NCI-H2196 treated with DMSO at 0.1 percent for 48 hours (cell line): ENCODE results near the gene MYLIP.

Experiments
- DNase-seq: peaks from one replicate; lab custom pipeline; 2025; ENCODE audit not compliant: unreplicated experiment; lab: John Stamatoyannopoulos, UW

MYLIP gene

GRCh38 chr6:16137451-16137801 lies 8.5 kb downstream of the MYLIP start:
- DNase-seq = no peak

- DNase-seq = no peak
Measured at GRCh38 chr6:16139556-16139955, 10.7 kb downstream of the MYLIP start.

DNA sequence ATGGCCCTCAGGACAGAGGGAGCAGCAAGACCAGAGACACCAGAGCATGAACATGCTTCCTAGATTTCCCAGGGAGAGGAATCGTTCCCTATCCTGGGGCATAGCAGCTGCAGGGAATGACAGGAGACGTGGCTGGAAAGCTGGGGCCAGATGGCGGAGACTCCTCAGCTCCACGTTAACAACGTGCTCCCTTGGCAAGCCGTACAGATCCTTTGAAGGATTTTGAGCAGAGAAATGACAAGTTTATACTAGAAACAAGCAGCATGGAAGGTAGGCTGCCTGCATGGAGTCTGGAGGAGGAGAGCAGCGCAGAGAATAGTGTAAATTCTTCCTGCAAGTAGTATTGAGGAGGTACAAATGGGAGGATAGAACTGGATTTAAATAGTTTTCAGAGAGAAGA lies 11.7 kb downstream of the MYLIP start:
- no peak for DNase-seq

GRCh38 chr6:16141514-16141913 lies 12.6 kb downstream of the MYLIP start:
- no peak for DNase-seq

GRCh38 chr6:16145038-16145437 lies 16.2 kb downstream of the MYLIP start:
- DNase-seq = no peak

DNA sequence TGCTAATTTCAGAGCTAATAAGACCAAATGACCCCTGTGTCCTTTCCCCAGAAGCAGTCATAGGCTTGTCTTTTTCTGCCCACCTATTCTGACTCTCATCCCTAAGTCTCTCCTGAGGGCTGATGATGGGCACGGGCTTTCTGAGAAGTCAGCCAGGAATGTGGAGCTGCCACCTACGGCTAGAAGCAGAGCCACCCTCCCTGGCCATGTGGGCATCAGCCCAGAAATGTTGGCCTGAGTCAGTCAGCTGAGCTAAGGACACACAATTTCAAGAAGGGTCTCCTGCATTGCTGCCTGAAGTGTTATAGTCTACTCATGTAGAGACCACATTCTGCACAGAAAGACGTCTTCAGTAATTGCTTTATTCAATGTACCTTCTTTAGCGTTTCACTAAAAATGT lies 17.1 kb downstream of the MYLIP start:
- no peak for DNase-seq

DNA sequence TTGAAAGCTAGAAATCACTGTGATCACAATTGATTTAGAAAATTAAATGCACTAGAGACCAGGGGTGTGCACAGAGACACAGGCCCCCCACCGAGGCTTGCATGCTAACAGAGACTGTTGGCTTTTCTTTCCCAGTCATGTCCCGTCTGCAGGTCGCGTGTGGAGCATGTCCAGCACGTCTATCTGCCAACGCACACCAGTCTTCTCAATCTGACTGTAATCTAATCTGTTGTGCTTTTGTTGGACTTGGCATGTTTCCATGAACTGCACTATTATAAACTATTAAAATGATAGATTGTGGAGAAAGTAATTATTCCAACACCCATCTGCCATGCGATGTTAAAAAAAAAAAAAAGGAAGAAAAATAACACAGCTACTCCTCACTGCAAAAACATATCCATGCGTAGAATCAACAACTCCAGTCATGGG lies 17.7 kb downstream of the MYLIP start:
- peak; percentile 72 for DNase-seq

- DNase-seq = no peak
Measured at GRCh38 chr6:16148498-16148897, 19.6 kb downstream of the MYLIP start.

DNA sequence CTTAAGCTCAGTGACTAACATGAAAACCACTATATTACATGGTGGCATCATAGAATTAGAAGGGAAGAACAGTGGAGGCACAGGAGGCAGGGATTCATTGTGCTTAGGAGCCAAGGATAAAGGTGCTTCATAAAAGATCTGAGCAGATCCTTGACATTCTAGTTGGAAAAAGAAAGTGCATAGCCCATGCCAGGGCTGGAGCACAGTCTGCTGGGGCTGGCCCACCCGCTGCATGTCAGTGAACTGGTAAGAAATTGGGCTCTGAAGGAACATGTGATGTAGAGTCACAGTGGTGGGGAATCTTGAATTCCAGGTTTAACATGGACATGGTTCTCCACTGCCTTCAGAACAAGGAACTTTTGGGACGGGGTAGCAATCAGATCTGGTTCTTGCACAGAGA lies 20.4 kb downstream of the MYLIP start:
- no peak for DNase-seq

GRCh38 chr6:16150098-16150497 lies 21.2 kb downstream of the MYLIP start:
- no peak for DNase-seq

DNA sequence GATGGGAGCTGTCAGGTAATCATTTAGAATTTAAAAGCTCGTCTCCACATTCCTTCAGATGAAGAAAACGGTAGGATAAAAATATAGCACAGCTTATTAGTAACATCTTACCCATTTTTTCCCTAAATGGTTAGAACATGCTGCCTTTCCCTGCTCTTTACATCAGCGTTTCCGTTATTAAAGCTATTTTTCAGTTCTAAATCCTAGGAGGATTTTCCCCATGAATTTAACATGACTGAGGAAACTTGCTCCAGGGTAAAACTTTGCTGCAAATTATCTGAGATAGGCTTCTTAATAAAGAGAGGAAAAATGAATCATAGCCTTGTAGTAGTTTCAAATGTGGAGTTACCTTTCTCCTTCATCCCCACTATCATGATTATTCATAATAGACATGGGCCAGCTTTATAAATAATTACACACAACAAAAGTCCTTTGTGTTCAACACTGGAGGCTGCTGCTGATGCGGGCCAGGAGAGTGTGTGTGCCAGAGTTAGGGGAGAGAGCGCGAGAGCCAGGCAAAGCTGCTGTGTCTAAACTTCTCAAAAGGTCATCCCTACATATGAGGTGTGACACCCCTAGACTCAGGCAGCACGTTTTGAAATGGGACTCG lies 24.4 kb downstream of the MYLIP start:
- no peak for DNase-seq

DNA sequence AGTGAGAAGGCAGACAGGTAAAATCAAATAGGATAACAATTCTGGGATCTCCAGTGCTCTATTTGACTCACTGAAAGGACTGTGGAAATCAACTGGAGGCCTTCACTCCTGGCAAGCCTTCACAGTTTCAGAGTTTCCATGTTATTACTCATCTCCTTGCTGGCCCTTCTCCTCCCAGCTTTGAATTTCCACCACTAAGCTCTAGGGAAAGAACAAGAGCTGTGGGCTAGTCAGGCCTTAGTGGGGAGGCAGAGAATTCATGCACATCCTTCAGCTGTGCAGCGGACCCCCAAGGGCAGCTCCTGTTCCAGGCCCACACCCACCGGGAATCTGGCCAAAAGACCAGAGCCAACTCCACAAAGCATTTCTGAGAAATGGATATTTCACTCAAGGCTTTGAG lies 26.0 kb downstream of the MYLIP start:
- DNase-seq = no peak

GRCh38 chr6:16157492-16157891 lies 28.6 kb downstream of the MYLIP start:
- no peak for DNase-seq

GRCh38 chr6:16157909-16158308 lies 29.0 kb downstream of the MYLIP start:
- DNase-seq = no peak

- no peak for DNase-seq
Measured at GRCh38 chr6:16158943-16159557, 30.2 kb downstream of the MYLIP start.

DNA sequence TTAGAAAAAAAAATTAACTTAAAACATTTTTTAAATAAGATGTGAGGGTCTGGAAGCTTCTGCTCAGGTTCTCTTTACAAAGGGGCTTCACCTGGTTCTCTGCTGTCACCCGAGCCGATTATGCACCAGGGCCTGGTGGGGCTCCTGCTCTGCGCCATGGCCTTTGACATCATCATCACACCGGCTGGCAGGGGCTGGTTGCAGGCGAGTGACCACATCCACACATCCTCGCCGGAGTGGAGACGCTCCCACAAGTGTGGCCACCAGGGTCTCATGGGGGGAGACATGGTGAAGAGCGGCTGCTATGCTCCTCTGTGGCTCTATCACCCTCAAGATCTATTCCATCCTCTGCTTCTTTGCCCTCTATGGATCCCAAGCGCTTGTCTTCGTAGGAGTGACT lies 31.9 kb downstream of the MYLIP start:
- DNase-seq = no peak

DNA sequence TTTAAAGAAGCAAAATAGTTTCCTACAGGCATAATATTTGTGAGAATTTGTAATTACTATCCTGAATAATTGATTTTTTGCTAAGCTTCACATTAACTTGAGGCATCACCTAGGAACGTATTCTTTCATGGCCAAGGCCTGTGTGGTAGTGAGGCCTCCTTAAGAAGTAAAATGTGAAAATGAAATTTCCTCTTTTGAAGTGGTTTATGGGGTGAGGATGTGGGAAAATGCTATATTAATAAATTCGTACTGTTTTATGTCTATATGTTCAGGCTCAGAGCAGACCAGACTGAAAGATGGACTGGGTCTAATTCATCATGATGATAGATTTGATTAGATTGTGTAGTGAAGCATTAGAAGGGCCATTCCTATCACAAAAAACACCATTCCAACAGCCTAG lies 33.1 kb downstream of the MYLIP start:
- no peak for DNase-seq

- DNase-seq = peak; percentile 8
Measured at GRCh38 chr6:16163066-16163465, 34.2 kb downstream of the MYLIP start.

GRCh38 chr6:16163535-16164300 lies 34.8 kb downstream of the MYLIP start:
- no peak for DNase-seq

DNA sequence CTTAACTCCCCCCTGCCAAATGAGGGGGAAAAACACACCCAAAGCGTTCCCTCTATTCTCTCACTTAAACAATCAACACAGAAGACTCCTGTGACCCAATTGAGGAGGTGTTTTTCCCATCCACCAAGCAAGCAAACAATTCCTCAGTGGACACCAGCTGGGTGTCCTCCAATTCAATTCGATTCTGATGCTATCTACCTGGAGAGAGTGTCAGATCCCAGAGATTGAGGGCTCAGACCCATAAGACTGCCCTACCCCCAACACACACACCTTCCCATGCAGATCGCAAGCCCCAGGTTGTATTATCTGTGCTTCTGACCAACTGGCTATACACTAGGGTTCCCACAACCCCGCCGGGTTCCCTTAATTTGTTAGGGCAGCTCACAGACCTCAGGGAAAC lies 36.8 kb downstream of the MYLIP start:
- no peak for DNase-seq

DNA sequence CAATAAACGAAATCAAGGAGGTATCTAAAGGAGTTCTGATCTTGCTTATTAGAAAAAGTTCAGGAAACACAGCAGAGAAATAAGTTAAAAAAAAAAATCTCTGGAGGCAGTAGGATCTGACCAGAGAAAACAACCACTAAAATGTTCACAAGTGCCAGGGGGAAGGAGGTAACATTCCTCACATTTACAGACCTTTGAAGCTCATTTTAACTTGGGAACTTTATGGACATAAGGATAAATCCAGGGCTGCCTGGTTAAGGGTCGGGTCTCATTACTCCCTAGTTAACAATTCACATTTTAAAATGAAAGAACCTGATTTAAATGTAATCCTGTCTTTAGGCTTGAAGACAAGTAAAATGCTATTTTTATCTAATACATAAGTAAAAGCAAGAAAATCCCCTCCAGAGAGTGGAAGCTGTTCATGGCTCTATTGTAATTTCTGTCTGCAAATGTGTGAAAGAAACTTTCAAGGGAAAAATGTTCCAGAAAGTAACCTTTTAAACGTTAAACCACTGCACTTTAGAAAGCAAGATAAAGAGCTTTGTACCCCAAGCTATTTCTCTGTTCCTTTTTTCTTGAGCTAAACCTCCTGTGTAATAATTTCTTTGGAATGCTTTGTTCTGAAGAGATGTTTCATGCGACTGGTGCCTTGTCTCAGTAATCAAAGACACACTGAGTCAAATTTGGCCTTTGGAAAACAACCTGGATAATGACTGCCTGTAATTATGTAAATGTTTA lies 38.2 kb downstream of the MYLIP start:
- DNase-seq = no peak

GRCh38 chr6:16168121-16168520 lies 39.2 kb downstream of the MYLIP start:
- no peak for DNase-seq
